Neuronal stem cell (in vitro differentiated cells): ENCODE measurements around the gene PLCL2.

ENCODE experiments used
- DNase-seq: peaks from one replicate; pipeline ENCODE4 v3.0.0-alpha.2; 2013; ENCODE audit warnings: low spot score
- H2AFZ ChIP-seq: one replicate; pipeline ENCODE4 v1.6.1; 2013; ENCODE audit warnings: mild to moderate bottlenecking, low read length, inconsistent platforms
- H2AK5ac ChIP-seq: 2 replicates; pipeline ENCODE4 v1.6.1; 2013; ENCODE audit warnings: low read depth, mild to moderate bottlenecking, inconsistent platforms, low read length, moderate library complexity, mixed read lengths
- H2BK120ac ChIP-seq: 2 replicates; pipeline ENCODE4 v1.6.1; 2013; ENCODE audit warnings: low read depth, mild to moderate bottlenecking, inconsistent platforms, low read length, moderate library complexity, mixed read lengths
- H2BK12ac ChIP-seq: one replicate; pipeline ENCODE4 v1.6.1; 2013; ENCODE audit warnings: low read length, inconsistent platforms
- H2BK15ac ChIP-seq: 2 replicates; pipeline ENCODE4 v1.6.1; 2013; ENCODE audit warnings: mild to moderate bottlenecking, low read length, inconsistent platforms, mixed read lengths
- H2BK5ac ChIP-seq: one replicate; pipeline ENCODE4 v1.6.1; 2013; ENCODE audit warnings: inconsistent platforms, mild to moderate bottlenecking, low read length, moderate library complexity
- H3K14ac ChIP-seq: one replicate; pipeline ENCODE4 v1.6.1; 2013; ENCODE audit warnings: low read length, inconsistent platforms
- H3K18ac ChIP-seq: 2 replicates; pipeline ENCODE4 v1.6.1; 2013; ENCODE audit warnings: low read length, inconsistent platforms
- H3K23ac ChIP-seq: 2 replicates; pipeline ENCODE4 v1.6.1; 2013; ENCODE audit warnings: low read depth, mild to moderate bottlenecking, mixed read lengths, low read length, inconsistent platforms; ENCODE audit not compliant: poor library complexity
- H3K27ac ChIP-seq: replicated peaks from 3 replicates; pipeline ENCODE4 v1.5.1; 2013; ENCODE audit warnings: low read length, inconsistent platforms
- H3K27me3 ChIP-seq, 3 experiments: 2 replicates each; pipeline ENCODE4 v1.6.1; 2013; ENCODE audit warnings: low read length in 3 of 3, mild to moderate bottlenecking in 2 of 3, inconsistent platforms in 1 of 3, low read depth in 1 of 3, mixed read lengths in 1 of 3, moderate library complexity in 1 of 3; ENCODE audit not compliant: control insufficient read depth in 3 of 3, insufficient read depth in 3 of 3
- H3K36me3 ChIP-seq, 2 donors: replicated peaks in 1 of 2; 2 replicates each; pipeline ENCODE4 v1.6.1; 2013; ENCODE audit warnings: low read length in 2 of 2; ENCODE audit not compliant: control insufficient read depth in 2 of 2, insufficient read depth in 2 of 2
- H3K4ac ChIP-seq: 2 replicates; pipeline ENCODE4 v1.6.1; 2013; ENCODE audit warnings: inconsistent platforms, mild to moderate bottlenecking, low read length, moderate library complexity
- H3K4me1 ChIP-seq, 2 donors: 1 replicate in 1 of 2; 2 replicates in 1 of 2; pipeline ENCODE4 v1.6.1; 2013; ENCODE audit warnings: low read length in 2 of 2, low read depth in 1 of 2; ENCODE audit not compliant: control insufficient read depth in 2 of 2, insufficient read depth in 1 of 2
- H3K4me2 ChIP-seq: one replicate; pipeline ENCODE4 v1.6.1; 2013; ENCODE audit warnings: mild to moderate bottlenecking, low read length, inconsistent platforms; ENCODE audit not compliant: insufficient read depth, poor library complexity, severe bottlenecking
- H3K4me3 ChIP-seq, 2 donors: 2 replicates each; pipeline ENCODE4 v1.5.1; 2013; ENCODE audit warnings: low read length in 2 of 2, mild to moderate bottlenecking in 2 of 2, inconsistent platforms in 1 of 2, moderate library complexity in 1 of 2
- H3K79me1 ChIP-seq: one replicate; pipeline ENCODE4 v1.6.1; 2013; ENCODE audit warnings: low read depth, mild to moderate bottlenecking, inconsistent platforms, low read length, moderate library complexity
- H3K9ac ChIP-seq: one replicate; pipeline ENCODE4 v1.6.1; 2013; ENCODE audit warnings: mild to moderate bottlenecking, low read depth, low read length, inconsistent platforms; ENCODE audit not compliant: poor library complexity
- H3K9me3 ChIP-seq, 2 donors: replicated peaks in 1 of 2; 2 replicates each; pipeline versions ENCODE3 to v1.6.1; 2013; ENCODE audit warnings: low read length in 2 of 2, mild to moderate bottlenecking in 2 of 2, inconsistent platforms in 1 of 2, low read depth in 1 of 2, mixed read lengths in 1 of 2, moderate library complexity in 1 of 2; ENCODE audit not compliant: control insufficient read depth in 2 of 2, insufficient read depth in 1 of 2
- H4K8ac ChIP-seq: one replicate; pipeline ENCODE4 v1.6.1; 2013; ENCODE audit warnings: low read depth, mild to moderate bottlenecking, inconsistent platforms, low read length, moderate library complexity
- H4K91ac ChIP-seq: one replicate; pipeline ENCODE4 v1.6.1; 2013; ENCODE audit warnings: low read length, low read depth, mild to moderate bottlenecking, inconsistent platforms; ENCODE audit not compliant: poor library complexity
- whole genome bisulfite sequencing, 2 donors: extraction: QIAGEN DNeasy Blood & Tissue Kit; methylation state at CpG; one replicate each; pipeline ENCODE4 v1.1.7; 2013; ENCODE audit warnings: missing lambda C conversion rate in 2 of 2, mixed read lengths in 1 of 2; ENCODE audit not compliant: insufficient read length in 2 of 2, insufficient replicate concordance in 1 of 2; ENCODE audit errors: extremely low coverage in 2 of 2; 5-methylcytosine and 5-hydroxymethylcytosine counted together

PLCL2 gene

GRCh38 chr3:16982460-16982859 lies 97.7 kb downstream of the PLCL2 start:
- no peak overlapping the region for H2BK15ac ChIP-seq
- no peak overlapping the region for H3K23ac ChIP-seq
- H3K4me3 ChIP-seq = no peak overlapping the region
- no peak overlapping the region for H2AK5ac ChIP-seq
- H2BK5ac ChIP-seq = no peak overlapping the region
- no CpG with 5 or more reads among the region's 6 CpGs for WGBS, 2 donors
- H2AFZ ChIP-seq = no peak overlapping the region
- no peak overlapping the region for H2BK120ac ChIP-seq
- H3K4me2 ChIP-seq = no peak overlapping the region
- H4K8ac ChIP-seq = no peak overlapping the region
- DNase-seq = no peak
- no peak overlapping the region for H3K27ac ChIP-seq
- no peak overlapping the region for H3K4ac ChIP-seq
- H4K91ac ChIP-seq = no peak overlapping the region
- H2BK12ac ChIP-seq = no peak overlapping the region
- H3K14ac ChIP-seq = no peak overlapping the region
- H3K79me1 ChIP-seq = no peaks in the 10 kb centered on the region
- H3K9ac ChIP-seq = no peak overlapping the region
- H3K18ac ChIP-seq = no peak overlapping the region
- H3K36me3 ChIP-seq = no peaks in the 10 kb centered on the region
- H3K9me3 ChIP-seq = peaks cover 0 to 2% of the 10 kb centered on the region in 2 donors
- no peaks in the 10 kb centered on the region for H3K4me1 ChIP-seq
- no peaks in the 10 kb centered on the region for H3K27me3 ChIP-seq

- Histone ChIP-seq H3K27ac (no peak overlapping the region), H2BK120ac (no peak overlapping the region), H3K4ac (no peak overlapping the region), H4K91ac (no peak overlapping the region), H2BK15ac (no peak overlapping the region), H3K14ac (no peak overlapping the region), H3K9ac (no peak overlapping the region), H3K23ac (no peak overlapping the region), H2AFZ (no peak overlapping the region), H3K36me3 (no peaks in the 10 kb centered on the region), H3K79me1 (no peaks in the 10 kb centered on the region), H3K4me2 (no peak overlapping the region), H2BK12ac (no peak overlapping the region), H3K27me3 (no peaks in the 10 kb centered on the region), H2AK5ac (no peak overlapping the region), H3K4me1 (no peaks in the 10 kb centered on the region), H4K8ac (no peak overlapping the region), H3K9me3 (no peaks in the 10 kb centered on the region), H2BK5ac (no peak overlapping the region), H3K4me3 (no peak overlapping the region), H3K18ac (no peak overlapping the region)
- no CpG with 5 or more reads among the region's 2 CpGs for WGBS, 2 donors
- no peak for DNase-seq
Measured at GRCh38 chr3:16985608-16986007, 100.9 kb downstream of the PLCL2 start.

- Histone ChIP-seq H2AK5ac (no peak overlapping the region), H3K9ac (no peak overlapping the region), H3K27ac (no peak overlapping the region), H3K27me3 (no peaks in the 10 kb centered on the region), H3K79me1 (no peaks in the 10 kb centered on the region), H3K9me3 (no peaks in the 10 kb centered on the region), H2BK12ac (no peak overlapping the region), H3K4ac (no peak overlapping the region), H3K23ac (no peak overlapping the region), H3K4me2 (no peak overlapping the region), H2BK15ac (no peak overlapping the region), H3K14ac (no peak overlapping the region), H3K36me3 (no peaks in the 10 kb centered on the region), H3K18ac (peak overlapping the region; percentile 87), H3K4me1 (no peaks in the 10 kb centered on the region), H4K91ac (no peak overlapping the region), H2BK5ac (no peak overlapping the region), H3K4me3 (no peak overlapping the region), H2AFZ (no peak overlapping the region), H2BK120ac (no peak overlapping the region), H4K8ac (no peak overlapping the region)
- WGBS, 2 donors = no CpG with 5 or more reads among the region's 4 CpGs
- DNase-seq = no peak
Measured at GRCh38 chr3:16987141-16987540, 102.4 kb downstream of the PLCL2 start.

GRCh38 chr3:16990163-16990562 lies 105.4 kb downstream of the PLCL2 start:
- Histone ChIP-seq H3K9ac (no peak overlapping the region), H3K9me3 (no peaks in the 10 kb centered on the region), H3K27ac (no peak overlapping the region), H2BK120ac (no peak overlapping the region), H3K79me1 (no peaks in the 10 kb centered on the region), H2BK12ac (no peak overlapping the region), H3K4ac (no peak overlapping the region), H3K23ac (no peak overlapping the region), H3K4me2 (no peak overlapping the region), H2BK15ac (no peak overlapping the region), H3K4me3 (no peak overlapping the region), H3K36me3 (peaks cover 0 to 1% of the 10 kb centered on the region in 2 donors), H2AK5ac (no peak overlapping the region), H3K27me3 (no peaks in the 10 kb centered on the region), H3K18ac (no peak overlapping the region), H4K91ac (no peak overlapping the region), H4K8ac (no peak overlapping the region), H2BK5ac (no peak overlapping the region), H2AFZ (no peak overlapping the region), H3K14ac (no peak overlapping the region), H3K4me1 (peaks cover 0 to 3% of the 10 kb centered on the region in 2 donors)
- WGBS, 2 donors = no CpG with 5 or more reads among the region's 1 CpG
- DNase-seq = no peak
